WTC11 (cell line): ENCODE data around the gene GPRIN3.

Experiments
- TCF7 ChIP-seq: sonication (generic); formaldehyde crosslinking; IDR thresholded peaks from 2 replicates; pipeline ENCODE4 v1.8.0; 2022; ENCODE audit warnings: mild to moderate bottlenecking, low read depth, missing genetic modification reagents, moderate library complexity
- TEAD4 ChIP-seq: sonication (generic); formaldehyde crosslinking; IDR thresholded peaks from 2 replicates; pipeline ENCODE4 v1.8.0; 2022; ENCODE audit warnings: mild to moderate bottlenecking, missing genetic modification reagents
- ZBTB21 ChIP-seq: sonication (generic); formaldehyde crosslinking; IDR thresholded peaks from 2 replicates; pipeline ENCODE4 v1.8.1; 2023; ENCODE audit warnings: mild to moderate bottlenecking, missing genetic modification reagents, borderline replicate concordance
- ZNF121 ChIP-seq: sonication (generic); formaldehyde crosslinking; IDR thresholded peaks from 2 replicates; pipeline ENCODE4 v1.8.0; 2023; ENCODE audit warnings: missing genetic modification reagents
- ZNF232 ChIP-seq: sonication (generic); formaldehyde crosslinking; IDR thresholded peaks from 2 replicates; pipeline ENCODE4 v1.8.0; 2022; ENCODE audit warnings: mild to moderate bottlenecking, missing genetic modification reagents
- TF ChIP-seq, protein P1 (sequence below): fragments of 200-600 bp; IDR thresholded peaks from 2 replicates; pipeline ENCODE4 v1.8.0; 2022; ENCODE audit warnings: antibody characterized with exemption
- TF ChIP-seq, protein P2 (sequence below): sonication (generic); formaldehyde crosslinking; IDR thresholded peaks from 2 replicates; pipeline ENCODE4 v1.8.1; 2023; ENCODE audit warnings: mild to moderate bottlenecking, missing genetic modification reagents
- TF ChIP-seq, protein P3 (sequence below): sonication (generic); formaldehyde crosslinking; IDR thresholded peaks from 2 replicates; pipeline ENCODE4 v1.8.0; 2022; ENCODE audit warnings: missing genetic modification reagents
- TF ChIP-seq, protein P4 (sequence below): sonication (generic); formaldehyde crosslinking; IDR thresholded peaks from 2 replicates; pipeline ENCODE4 v1.8.0; 2022; ENCODE audit warnings: mild to moderate bottlenecking, missing genetic modification reagents

GRCh38 chr4:89307446-89308160, at the start of gene GPRIN3:
- TF ChIP-seq ZNF121 (CRISPR knock-in tag) = no peak
- TF ChIP-seq, protein P1, sequence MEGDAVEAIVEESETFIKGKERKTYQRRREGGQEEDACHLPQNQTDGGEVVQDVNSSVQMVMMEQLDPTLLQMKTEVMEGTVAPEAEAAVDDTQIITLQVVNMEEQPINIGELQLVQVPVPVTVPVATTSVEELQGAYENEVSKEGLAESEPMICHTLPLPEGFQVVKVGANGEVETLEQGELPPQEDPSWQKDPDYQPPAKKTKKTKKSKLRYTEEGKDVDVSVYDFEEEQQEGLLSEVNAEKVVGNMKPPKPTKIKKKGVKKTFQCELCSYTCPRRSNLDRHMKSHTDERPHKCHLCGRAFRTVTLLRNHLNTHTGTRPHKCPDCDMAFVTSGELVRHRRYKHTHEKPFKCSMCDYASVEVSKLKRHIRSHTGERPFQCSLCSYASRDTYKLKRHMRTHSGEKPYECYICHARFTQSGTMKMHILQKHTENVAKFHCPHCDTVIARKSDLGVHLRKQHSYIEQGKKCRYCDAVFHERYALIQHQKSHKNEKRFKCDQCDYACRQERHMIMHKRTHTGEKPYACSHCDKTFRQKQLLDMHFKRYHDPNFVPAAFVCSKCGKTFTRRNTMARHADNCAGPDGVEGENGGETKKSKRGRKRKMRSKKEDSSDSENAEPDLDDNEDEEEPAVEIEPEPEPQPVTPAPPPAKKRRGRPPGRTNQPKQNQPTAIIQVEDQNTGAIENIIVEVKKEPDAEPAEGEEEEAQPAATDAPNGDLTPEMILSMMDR = no peak
- TF ChIP-seq, protein P2, sequence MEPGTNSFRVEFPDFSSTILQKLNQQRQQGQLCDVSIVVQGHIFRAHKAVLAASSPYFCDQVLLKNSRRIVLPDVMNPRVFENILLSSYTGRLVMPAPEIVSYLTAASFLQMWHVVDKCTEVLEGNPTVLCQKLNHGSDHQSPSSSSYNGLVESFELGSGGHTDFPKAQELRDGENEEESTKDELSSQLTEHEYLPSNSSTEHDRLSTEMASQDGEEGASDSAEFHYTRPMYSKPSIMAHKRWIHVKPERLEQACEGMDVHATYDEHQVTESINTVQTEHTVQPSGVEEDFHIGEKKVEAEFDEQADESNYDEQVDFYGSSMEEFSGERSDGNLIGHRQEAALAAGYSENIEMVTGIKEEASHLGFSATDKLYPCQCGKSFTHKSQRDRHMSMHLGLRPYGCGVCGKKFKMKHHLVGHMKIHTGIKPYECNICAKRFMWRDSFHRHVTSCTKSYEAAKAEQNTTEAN = no peak
- TF ChIP-seq, protein P3, sequence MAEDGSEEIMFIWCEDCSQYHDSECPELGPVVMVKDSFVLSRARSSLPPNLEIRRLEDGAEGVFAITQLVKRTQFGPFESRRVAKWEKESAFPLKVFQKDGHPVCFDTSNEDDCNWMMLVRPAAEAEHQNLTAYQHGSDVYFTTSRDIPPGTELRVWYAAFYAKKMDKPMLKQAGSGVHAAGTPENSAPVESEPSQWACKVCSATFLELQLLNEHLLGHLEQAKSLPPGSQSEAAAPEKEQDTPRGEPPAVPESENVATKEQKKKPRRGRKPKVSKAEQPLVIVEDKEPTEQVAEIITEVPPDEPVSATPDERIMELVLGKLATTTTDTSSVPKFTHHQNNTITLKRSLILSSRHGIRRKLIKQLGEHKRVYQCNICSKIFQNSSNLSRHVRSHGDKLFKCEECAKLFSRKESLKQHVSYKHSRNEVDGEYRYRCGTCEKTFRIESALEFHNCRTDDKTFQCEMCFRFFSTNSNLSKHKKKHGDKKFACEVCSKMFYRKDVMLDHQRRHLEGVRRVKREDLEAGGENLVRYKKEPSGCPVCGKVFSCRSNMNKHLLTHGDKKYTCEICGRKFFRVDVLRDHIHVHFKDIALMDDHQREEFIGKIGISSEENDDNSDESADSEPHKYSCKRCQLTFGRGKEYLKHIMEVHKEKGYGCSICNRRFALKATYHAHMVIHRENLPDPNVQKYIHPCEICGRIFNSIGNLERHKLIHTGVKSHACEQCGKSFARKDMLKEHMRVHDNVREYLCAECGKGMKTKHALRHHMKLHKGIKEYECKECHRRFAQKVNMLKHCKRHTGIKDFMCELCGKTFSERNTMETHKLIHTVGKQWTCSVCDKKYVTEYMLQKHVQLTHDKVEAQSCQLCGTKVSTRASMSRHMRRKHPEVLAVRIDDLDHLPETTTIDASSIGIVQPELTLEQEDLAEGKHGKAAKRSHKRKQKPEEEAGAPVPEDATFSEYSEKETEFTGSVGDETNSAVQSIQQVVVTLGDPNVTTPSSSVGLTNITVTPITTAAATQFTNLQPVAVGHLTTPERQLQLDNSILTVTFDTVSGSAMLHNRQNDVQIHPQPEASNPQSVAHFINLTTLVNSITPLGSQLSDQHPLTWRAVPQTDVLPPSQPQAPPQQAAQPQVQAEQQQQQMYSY (CRISPR knock-in tag) = peak; percentile 75
- TF ChIP-seq, protein P4, sequence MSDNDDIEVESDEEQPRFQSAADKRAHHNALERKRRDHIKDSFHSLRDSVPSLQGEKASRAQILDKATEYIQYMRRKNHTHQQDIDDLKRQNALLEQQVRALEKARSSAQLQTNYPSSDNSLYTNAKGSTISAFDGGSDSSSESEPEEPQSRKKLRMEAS (CRISPR knock-in tag) = no peak
- 0 out of 2 replicates have a peak, but pooled peaks have one; percentile 42 for TF ChIP-seq ZBTB21 (CRISPR knock-in tag)
- no peak for TF ChIP-seq ZNF232 (CRISPR knock-in tag)
- TF ChIP-seq TCF7 = no peak
- TF ChIP-seq TEAD4 (CRISPR knock-in tag) = no peak
